ENCODE results near the gene C1orf56.
"Not testable (repeated sequence)": the region's sequence is repeated elsewhere in the genome, so short reads cannot be mapped to it uniquely, and the experiment has no call there.

The C1orf56 gene

GRCh38 chr1:151062741-151063371 lies 15.3 kb downstream of the C1orf56 start:
- DNase-seq, result no peak

GRCh38 chr1:151065089-151065645 lies 17.6 kb downstream of the C1orf56 start:
- DNase-seq, result no peak

GRCh38 chr1:151067185-151067584 lies 19.6 kb downstream of the C1orf56 start:
- DNase-seq, result no peak

- DNase-seq, result no peak
Measured at GRCh38 chr1:151069103-151069486, 21.5 kb downstream of the C1orf56 start.

- peak; percentile 89 for DNase-seq
Measured at GRCh38 chr1:151070474-151071276, 23.1 kb downstream of the C1orf56 start, which contains the start of gene GABPB2. GABPB2 (plus strand) TSS chr1:151070761; CDS start chr1:151088190, 17,429 bp downstream.

- no peak for DNase-seq
Measured at GRCh38 chr1:151072224-151072623, 24.7 kb downstream of the C1orf56 start.

GRCh38 chr1:151085953-151086559 lies 38.5 kb downstream of the C1orf56 start:
- no peak for DNase-seq

GRCh38 chr1:151097426-151097825 lies 49.9 kb downstream of the C1orf56 start:
- DNase-seq, result not testable (repeated sequence)

- DNase-seq, result no peak
Measured at GRCh38 chr1:151098126-151098525, 50.6 kb downstream of the C1orf56 start.
